ENCODE data around the gene ADAM22.
A peak's percentile ranks its signal among the peaks of the same experiment; 100 is the strongest.

The ADAM22 gene

GRCh38 chr7:88214456-88214855 is 280.4 kb downstream of the ADAM22 start:
- peaks cover 85% of the 10 kb centered on the region for H3K36me3 ChIP-seq (ENCODE audit: low read depth)
- no peak for ATAC-seq (ENCODE audit: low read depth)
- TF ChIP-seq CTCF (IDR thresholded peaks at IDR 0.05; ENCODE audit: poor library complexity, severe bottlenecking) = no peak

GRCh38 chr7:88215295-88215694 is 281.2 kb downstream of the ADAM22 start:
- Histone ChIP-seq H3K27me3 (ENCODE audit: insufficient read depth, poor library complexity, severe bottlenecking) (no peaks in the 10 kb centered on the region), H3K4me3 (ENCODE audit: severe bottlenecking) (no peak overlapping the region), H3K36me3 (ENCODE audit: low read depth) (peaks cover 77% of the 10 kb centered on the region), H3K4me1 (ENCODE audit: insufficient read depth, poor library complexity, severe bottlenecking) (peaks cover 5% of the 10 kb centered on the region), H3K27ac (ENCODE audit: poor library complexity, severe bottlenecking) (no peak overlapping the region), H3K9me3 (ENCODE audit: severe bottlenecking) (no peaks in the 10 kb centered on the region)
- TF ChIP-seq CTCF (IDR thresholded peaks at IDR 0.05; ENCODE audit: poor library complexity, severe bottlenecking) = no peak
- DNase-seq (ENCODE audit: low spot score) (no peak), ATAC-seq (ENCODE audit: low read depth) (no peak)

More at GRCh38 chr7:88214456-88214855, 280.4 kb downstream of the ADAM22 start:
- Histone ChIP-seq H3K9me3 (ENCODE audit: severe bottlenecking) (no peaks in the 10 kb centered on the region), H3K27ac (ENCODE audit: poor library complexity, severe bottlenecking) (no peak overlapping the region), H3K4me3 (ENCODE audit: severe bottlenecking) (no peak overlapping the region), H3K27me3 (ENCODE audit: insufficient read depth, poor library complexity, severe bottlenecking) (no peaks in the 10 kb centered on the region), H3K4me1 (ENCODE audit: insufficient read depth, poor library complexity, severe bottlenecking) (peaks cover 5% of the 10 kb centered on the region)
- DNase-seq (ENCODE audit: low spot score) = no peak

- H3K36me3 ChIP-seq (ENCODE audit: low read depth) = peaks cover 67% of the 10 kb centered on the region
Observed at GRCh38 chr7:88216276-88216675, 282.2 kb downstream of the ADAM22 start.

GRCh38 chr7:88217675-88218428 is 283.8 kb downstream of the ADAM22 start:
- H3K4me1 ChIP-seq (ENCODE audit: insufficient read depth, poor library complexity, severe bottlenecking) = peaks cover 5% of the 10 kb centered on the region
- no peak overlapping the region for H3K27ac ChIP-seq (ENCODE audit: poor library complexity, severe bottlenecking)
- peaks cover 53% of the 10 kb centered on the region for H3K36me3 ChIP-seq (ENCODE audit: low read depth)
- no peak for DNase-seq (ENCODE audit: low spot score)
- ATAC-seq (ENCODE audit: low read depth) = no peak
- peak overlapping the region; percentile 99 for H3K4me3 ChIP-seq (ENCODE audit: severe bottlenecking)
- no peaks in the 10 kb centered on the region for H3K9me3 ChIP-seq (ENCODE audit: severe bottlenecking)
- H3K27me3 ChIP-seq (ENCODE audit: insufficient read depth, poor library complexity, severe bottlenecking) = no peaks in the 10 kb centered on the region
- TF ChIP-seq CTCF (IDR thresholded peaks at IDR 0.05; ENCODE audit: poor library complexity, severe bottlenecking) = no peak

More at GRCh38 chr7:88216276-88216675, 282.2 kb downstream of the ADAM22 start:
- H3K27me3 ChIP-seq (ENCODE audit: insufficient read depth, poor library complexity, severe bottlenecking) = no peaks in the 10 kb centered on the region
- H3K9me3 ChIP-seq (ENCODE audit: severe bottlenecking) = no peaks in the 10 kb centered on the region
- no peak for TF ChIP-seq CTCF (IDR thresholded peaks at IDR 0.05; ENCODE audit: poor library complexity, severe bottlenecking)
- ATAC-seq (ENCODE audit: low read depth) (no peak), DNase-seq (ENCODE audit: low spot score) (no peak)
- no peak overlapping the region for H3K4me3 ChIP-seq (ENCODE audit: severe bottlenecking)
- peaks cover 5% of the 10 kb centered on the region for H3K4me1 ChIP-seq (ENCODE audit: insufficient read depth, poor library complexity, severe bottlenecking)
- H3K27ac ChIP-seq (ENCODE audit: poor library complexity, severe bottlenecking) = no peak overlapping the region

GRCh38 chr7:88218429-88218745 is 284.3 kb downstream of the ADAM22 start:
- no peak for ATAC-seq (ENCODE audit: low read depth)
- H3K36me3 ChIP-seq (ENCODE audit: low read depth) = peaks cover 49% of the 10 kb centered on the region
- no peaks in the 10 kb centered on the region for H3K27me3 ChIP-seq (ENCODE audit: insufficient read depth, poor library complexity, severe bottlenecking)
- no peak for TF ChIP-seq CTCF (IDR thresholded peaks at IDR 0.05; ENCODE audit: poor library complexity, severe bottlenecking)
- DNase-seq (ENCODE audit: low spot score) = no peak
- peak overlapping the region; percentile 38 for H3K27ac ChIP-seq (ENCODE audit: poor library complexity, severe bottlenecking)
- H3K4me1 ChIP-seq (ENCODE audit: insufficient read depth, poor library complexity, severe bottlenecking) = peaks cover 5% of the 10 kb centered on the region
- H3K9me3 ChIP-seq (ENCODE audit: severe bottlenecking) = no peaks in the 10 kb centered on the region
- H3K4me3 ChIP-seq (ENCODE audit: severe bottlenecking) = peak overlapping the region; percentile 99
